ENCODE results near the gene HS2ST1.
"Not testable (repeated sequence)": the region's sequence is repeated elsewhere in the genome, so short reads cannot be mapped to it uniquely, and the experiment has no call there.

The HS2ST1 gene

DNA sequence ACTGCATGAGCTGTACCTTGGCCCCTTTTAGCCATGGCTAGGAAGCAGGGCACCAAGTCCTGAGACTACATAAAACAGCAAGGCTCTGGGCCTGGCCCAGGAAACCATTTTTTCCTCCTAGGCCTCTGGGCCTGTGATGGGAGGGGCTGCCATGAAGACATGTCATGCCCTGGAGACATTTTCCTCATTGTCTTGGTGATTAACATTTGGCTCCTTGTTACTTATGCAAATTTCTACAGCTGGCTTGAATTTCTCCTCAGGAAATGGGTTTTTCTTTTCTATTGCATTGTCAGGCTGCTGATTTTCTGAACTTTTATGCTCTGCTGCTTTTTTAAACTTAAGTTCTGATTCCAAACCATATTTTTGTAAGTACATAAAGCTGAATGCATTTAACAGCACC is 99.0 kb downstream of the HS2ST1 start:
- CTCF ChIA-PET = interaction anchor here (1.4 kb wide), 1 partner anchor 12 kb away, joined by 6 read pairs; no protein-coding TSS in a partner anchor
- H3K4me3 ChIP-seq (ENCODE audit: low read depth, low read length); H3K4me1 ChIP-seq (ENCODE audit: control insufficient read depth, insufficient read depth, low read length); POLR2A ChIA-PET; H3K36me3 ChIP-seq (ENCODE audit: control insufficient read depth in 2 of 2, insufficient read depth in 1 of 2, low read length in 2 of 2); H3K9me3 ChIP-seq (ENCODE audit: control insufficient read depth, insufficient read depth, low read depth, low read length); H3K27ac ChIP-seq (ENCODE audit: extremely low read depth, low read depth, low read length): not testable (repeated sequence)
- TF ChIP-seq ZNF549 (tag by site-specific recombination; IDR thresholded peaks at IDR 0.05) = peak; percentile 35; the same call in 1 of the 2 replicates
- TF ChIP-seq ZNF626 (tag by site-specific recombination; IDR thresholded peaks at IDR 0.05) = 0 out of 2 replicates have a peak, but pooled peaks have one; percentile 41
- TF ChIP-seq, protein P1, sequence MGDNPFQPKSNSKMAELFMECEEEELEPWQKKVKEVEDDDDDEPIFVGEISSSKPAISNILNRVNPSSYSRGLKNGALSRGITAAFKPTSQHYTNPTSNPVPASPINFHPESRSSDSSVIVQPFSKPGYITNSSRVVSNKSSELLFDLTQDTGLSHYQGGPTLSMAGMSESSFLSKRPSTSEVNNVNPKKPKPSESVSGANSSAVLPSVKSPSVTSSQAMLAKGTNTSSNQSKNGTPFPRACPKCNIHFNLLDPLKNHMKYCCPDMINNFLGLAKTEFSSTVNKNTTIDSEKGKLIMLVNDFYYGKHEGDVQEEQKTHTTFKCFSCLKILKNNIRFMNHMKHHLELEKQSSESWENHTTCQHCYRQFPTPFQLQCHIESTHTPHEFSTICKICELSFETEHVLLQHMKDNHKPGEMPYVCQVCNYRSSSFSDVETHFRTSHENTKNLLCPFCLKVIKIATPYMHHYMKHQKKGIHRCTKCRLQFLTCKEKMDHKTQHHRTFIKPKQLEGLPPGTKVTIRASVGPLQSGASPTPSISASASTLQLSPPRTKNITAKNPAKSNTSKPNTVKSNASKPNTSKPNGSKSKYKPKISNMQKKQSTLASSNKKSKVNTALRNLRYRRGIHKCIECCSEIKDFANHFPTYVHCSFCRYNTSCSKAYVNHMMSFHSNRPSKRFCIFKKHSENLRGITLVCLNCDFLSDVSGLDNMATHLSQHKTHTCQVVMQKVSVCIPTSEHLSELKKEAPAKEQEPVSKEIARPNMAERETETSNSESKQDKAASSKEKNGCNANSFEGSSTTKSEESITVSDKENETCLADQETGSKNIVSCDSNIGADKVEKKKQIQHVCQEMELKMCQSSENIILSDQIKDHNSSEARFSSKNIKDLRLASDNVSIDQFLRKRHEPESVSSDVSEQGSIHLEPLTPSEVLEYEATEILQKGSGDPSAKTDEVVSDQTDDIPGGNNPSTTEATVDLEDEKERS (tag by site-specific recombination; IDR thresholded peaks at IDR 0.05) = 0 out of 2 replicates have a peak, but pooled peaks have one; percentile 66
- TF ChIP-seq ZNF529 (tag by site-specific recombination; IDR thresholded peaks at IDR 0.05; ENCODE audit: insufficient replicate concordance) = peak; percentile 34
- peak; percentile 95 for TF ChIP-seq SETDB1 (IDR thresholded peaks at IDR 0.05; ENCODE audit: insufficient read length, low read length)
- peak; percentile 100 for TF ChIP-seq ZNF585B (tag by site-specific recombination; IDR thresholded peaks at IDR 0.05)
- TF ChIP-seq TRIM28 (IDR thresholded peaks at IDR 0.05; ENCODE audit: borderline replicate concordance, low read length) = peak; percentile 97; the same call in 1 of the 2 replicates
- TF ChIP-seq ZNF510 (tag by site-specific recombination; IDR thresholded peaks at IDR 0.05; ENCODE audit: insufficient replicate concordance) = peak; percentile 33

DNA sequence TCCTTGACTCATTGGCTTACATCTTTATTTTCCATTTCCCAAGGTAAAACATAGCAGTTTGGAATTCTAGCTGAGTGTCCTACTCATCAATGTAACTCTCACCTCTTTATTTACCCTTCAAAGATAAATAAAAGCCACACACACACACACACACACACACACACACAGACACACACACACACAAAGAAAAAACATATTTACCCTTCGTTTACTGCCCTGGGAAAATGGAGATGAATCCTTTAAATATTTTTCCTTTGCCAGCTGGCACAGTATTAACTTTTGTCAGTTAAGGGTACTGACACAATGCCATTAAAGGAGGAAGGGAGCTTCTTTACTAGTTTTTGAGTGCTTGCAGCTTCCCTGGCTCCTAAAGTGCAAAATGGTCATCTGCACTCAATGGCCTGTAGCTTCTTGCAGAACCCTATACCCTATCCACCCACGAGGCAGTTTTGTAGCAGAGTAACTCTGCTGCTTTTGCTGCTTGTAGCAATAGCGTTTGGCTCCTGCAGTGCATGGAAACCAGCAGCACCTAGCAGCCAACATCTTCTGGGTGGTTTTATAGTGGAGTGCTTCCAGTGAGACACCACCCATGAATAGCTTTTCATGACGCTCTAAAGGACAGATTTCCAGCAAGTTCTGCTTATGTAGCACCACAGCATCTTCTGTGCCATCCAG is 103.7 kb downstream of the HS2ST1 start:
- Histone ChIP-seq H3K9me3 (ENCODE audit: control insufficient read depth, insufficient read depth, low read depth, low read length) (no peaks in the 10 kb centered on the region), H3K27ac (ENCODE audit: extremely low read depth, low read depth, low read length) (no peak overlapping the region), H3K4me1 (ENCODE audit: control insufficient read depth, insufficient read depth, low read length) (no peaks in the 10 kb centered on the region), H3K4me3 (ENCODE audit: low read depth, low read length) (no peak overlapping the region), H3K36me3 (ENCODE audit: control insufficient read depth in 2 of 2, insufficient read depth in 1 of 2, low read length in 2 of 2) (no peaks in the 10 kb centered on the region)
- CTCF ChIA-PET = interaction anchor here (0.5 to 0.7 kb wide), 2 partner anchors 15 to 257 kb away, joined by 3 read pairs; no protein-coding TSS in a partner anchor
- TF ChIP-seq SP7 (tag by site-specific recombination; IDR thresholded peaks at IDR 0.05) (no peak), ZSCAN4 (tag by site-specific recombination; IDR thresholded peaks at IDR 0.05) (peak; percentile 49)
- POLR2A ChIA-PET = no interaction called here

GRCh38 chr1:87023326-87023725 is 108.9 kb downstream of the HS2ST1 start:
- TF ChIP-seq ZNF274 (IDR thresholded peaks at IDR 0.05; ENCODE audit: low read length) = no peak
- no peak for TF ChIP-seq ZNF274 (tag by site-specific recombination; IDR thresholded peaks at IDR 0.05; ENCODE audit: borderline replicate concordance)
- peak; percentile 31; the same call in 1 of the 2 replicates for TF ChIP-seq SCRT2 (tag by site-specific recombination; IDR thresholded peaks at IDR 0.05)
- Histone ChIP-seq H3K27ac (ENCODE audit: extremely low read depth, low read depth, low read length) (no peak overlapping the region), H3K4me1 (ENCODE audit: control insufficient read depth, insufficient read depth, low read length) (peaks cover 5% of the 10 kb centered on the region; the same call in 1 of the 2 replicates), H3K4me3 (ENCODE audit: low read depth, low read length) (no peak overlapping the region), H3K9me3 (ENCODE audit: control insufficient read depth, insufficient read depth, low read depth, low read length) (no peaks in the 10 kb centered on the region), H3K36me3 (ENCODE audit: control insufficient read depth in 2 of 2, insufficient read depth in 1 of 2, low read length in 2 of 2) (no peaks in the 10 kb centered on the region)
- ChIA-PET POLR2A (no interaction called here), CTCF (interaction anchor here (0.5 to 1.7 kb wide), 5 partner anchors 51 to 202 kb away, joined by 3 read pairs; no protein-coding TSS in a partner anchor)
